Stimulated activated CD8-positive, alpha-beta memory T cell treated with anti-CD3 and anti-CD28 coated beads, Interleukin-2, amount 100 ng/mL, for 48 hours (primary cell): Measurements from ENCODE around the gene ZNRF3.

ENCODE experiments used
- DNase-seq, 2 donors: peaks; one replicate each; pipeline ENCODE4 v3.0.0-alpha.2; 2020; ENCODE audit warnings: low read depth in 2 of 2

Gene ZNRF3

GRCh38 chr22:28952857-28953256 is 69.5 kb downstream of the ZNRF3 start:
- no peak for DNase-seq

GRCh38 chr22:28953403-28953802 is 70.0 kb downstream of the ZNRF3 start:
- DNase-seq, result no peak

GRCh38 chr22:28953976-28954880 is 70.9 kb downstream of the ZNRF3 start:
- no peak for DNase-seq

- peak; percentile 53 to 71 for DNase-seq
These were observed 72.4 kb downstream of the ZNRF3 start for GRCh38 chr22:28955817-28956216.

- no peak for DNase-seq
These were observed 73.1 kb downstream of the ZNRF3 start for GRCh38 chr22:28956506-28956905.

GRCh38 chr22:28958611-28959010 is 75.2 kb downstream of the ZNRF3 start:
- DNase-seq, result no peak

GRCh38 chr22:28962042-28962554 is 78.7 kb downstream of the ZNRF3 start:
- DNase-seq, result no peak

- no peak for DNase-seq
These were observed 80.0 kb downstream of the ZNRF3 start for GRCh38 chr22:28963362-28963761.

GRCh38 chr22:28967163-28967665 is 83.8 kb downstream of the ZNRF3 start:
- DNase-seq, result no peak

GRCh38 chr22:28967969-28968368 is 84.6 kb downstream of the ZNRF3 start:
- DNase-seq, result no peak

GRCh38 chr22:28969401-28970168 is 86.2 kb downstream of the ZNRF3 start:
- no peak for DNase-seq

GRCh38 chr22:28973352-28973751 is 90.0 kb downstream of the ZNRF3 start:
- no peak for DNase-seq

- no peak for DNase-seq
These were observed 93.7 kb downstream of the ZNRF3 start for GRCh38 chr22:28977060-28977459.

GRCh38 chr22:28977481-28977971 is 94.2 kb downstream of the ZNRF3 start:
- DNase-seq, result no peak

GRCh38 chr22:28978158-28978557 is 94.8 kb downstream of the ZNRF3 start:
- DNase-seq, result no peak

- DNase-seq, result no peak
These were observed 95.8 kb downstream of the ZNRF3 start for GRCh38 chr22:28978863-28979796.

- DNase-seq, result no peak
These were observed 97.0 kb downstream of the ZNRF3 start for GRCh38 chr22:28980326-28980725.

- DNase-seq, result no peak
These were observed 98.6 kb downstream of the ZNRF3 start for GRCh38 chr22:28981818-28982499.

GRCh38 chr22:28983190-28983589 is 99.8 kb downstream of the ZNRF3 start:
- DNase-seq, result no peak

- DNase-seq, result no peak
These were observed 100.5 kb downstream of the ZNRF3 start for GRCh38 chr22:28983788-28984441.
